Transverse colon (tissue), 4 donors: ENCODE results near the gene SRPK2.

Experiments
- CTCF ChIP-seq, 5 experiments: fragments of 200-600 bp in 3 of 5; fragments of 450-650 bp in 2 of 5; sonication (generic) in 3 of 5; IDR thresholded peaks; 1 replicate in 2 of 5; 2 replicates in 3 of 5; pipeline ENCODE4 v1.5.1; 2016 to 2017; ENCODE audit warnings: antibody characterized with exemption in 5 of 5, inconsistent platforms in 3 of 5, mild to moderate bottlenecking in 2 of 5, moderate library complexity in 1 of 5
- EP300 ChIP-seq: sonication (generic); formaldehyde crosslinking; IDR thresholded peaks from one replicate; pipeline ENCODE4 v1.6.1; 2017; ENCODE audit warnings: antibody characterized with exemption, low read depth
- POLR2AphosphoS5 ChIP-seq, 3 donors: sonication (generic); formaldehyde crosslinking; IDR thresholded peaks; one replicate each; pipeline ENCODE4 v1.6.1; 2016; ENCODE audit warnings: antibody characterized with exemption in 3 of 3

- TF ChIP-seq CTCF (IDR thresholded peaks at IDR 0.05) (no peak), EP300 (no peak), POLR2AphosphoS5 (IDR thresholded peaks at IDR 0.05) (no peak)
Measured at GRCh38 chr7:105234886-105235285, 153.8 kb downstream of the SRPK2 start.
